Epithelial cell of proximal tubule (primary cell): ENCODE results near the gene SDCCAG8. TPM values are rescaled to one million over a fixed set of nuclear protein-coding genes. Genes with fewer than 3 reads are reported as not detected.

ENCODE experiments used
- DNase-seq: peaks from one replicate; pipeline ENCODE4 v3.0.0-alpha.2; 2011; ENCODE audit warnings: low read depth
- H3K4me3 ChIP-seq: 2 replicates; pipeline ENCODE4 v1.5.1; 2011; ENCODE audit warnings: low read depth, mild to moderate bottlenecking, low read length
- CTCF ChIP-seq: conservative IDR thresholded peaks from 2 replicates; pipeline ENCODE4 v1.5.1; 2012; ENCODE audit warnings: low read depth, mild to moderate bottlenecking, low read length
- total RNA-seq: library from RNA; depleted of rRNA; stranded (reverse); fragments of >200 nt; gene quantifications from 2 replicates; pipeline ENCODE4 v1.2.3, GENCODE V29; 2015

The SDCCAG8 gene
- total RNA-seq, 1 donor from 2014 or later = 86.9 TPM

- no peak for DNase-seq
- no peak for TF ChIP-seq CTCF
Measured at GRCh38 chr1:243443557-243443956, 187.7 kb downstream of the SDCCAG8 start.

GRCh38 chr1:243447347-243447746 is 191.5 kb downstream of the SDCCAG8 start:
- TF ChIP-seq CTCF = no peak
- no peak overlapping the region for H3K4me3 ChIP-seq
- DNase-seq = no peak

More at GRCh38 chr1:243443557-243443956, 187.7 kb downstream of the SDCCAG8 start:
- H3K4me3 ChIP-seq = no peak overlapping the region

- no peak overlapping the region for H3K4me3 ChIP-seq
- no peak for TF ChIP-seq CTCF
- no peak for DNase-seq
Measured at GRCh38 chr1:243447844-243448243, 192.0 kb downstream of the SDCCAG8 start.

- TF ChIP-seq CTCF = no peak
- no peak overlapping the region for H3K4me3 ChIP-seq
- DNase-seq = no peak
Measured at GRCh38 chr1:243449373-243449772, 193.5 kb downstream of the SDCCAG8 start.

GRCh38 chr1:243452092-243452491 is 196.3 kb downstream of the SDCCAG8 start:
- H3K4me3 ChIP-seq = no peak overlapping the region
- DNase-seq = no peak
- TF ChIP-seq CTCF = no peak

GRCh38 chr1:243454328-243454997 is 198.6 kb downstream of the SDCCAG8 start:
- H3K4me3 ChIP-seq = no peak overlapping the region
- DNase-seq = no peak
- no peak for TF ChIP-seq CTCF
